Astrocyte (in vitro differentiated cells and primary cell): ENCODE data around the gene LAMC1. TPM values are rescaled to one million over a fixed set of nuclear protein-coding genes. Genes with fewer than 3 reads are reported as not detected.

ENCODE experiments used
- DNase-seq: peaks from one replicate; pipeline ENCODE4 v3.0.0-alpha.2; 2010; ENCODE audit warnings: low read depth
- FAIRE-seq: peaks from 2 replicates; lab custom pipeline; 2011; peaks lifted over from hg19 to GRCh38; lab: Jason Lieb, UNC
- H2AFZ ChIP-seq: 2 replicates; pipeline ENCODE4 v1.6.0; 2012; ENCODE audit warnings: low read depth, low read length, inconsistent platforms
- H3K27ac ChIP-seq: 2 replicates; pipeline ENCODE4 v1.5.1; 2011; ENCODE audit warnings: low read depth, low read length, inconsistent platforms
- H3K27me3 ChIP-seq: 2 replicates; pipeline ENCODE4 v1.6.0; 2011; ENCODE audit warnings: low read length, inconsistent platforms; ENCODE audit not compliant: insufficient read depth
- H3K36me3 ChIP-seq: 2 replicates; pipeline ENCODE4 v1.5.1; 2011; ENCODE audit warnings: low read length, inconsistent platforms; ENCODE audit not compliant: insufficient read depth
- H3K4me1 ChIP-seq: 2 replicates; pipeline ENCODE4 v1.5.1; 2011; ENCODE audit warnings: low read length, inconsistent platforms; ENCODE audit not compliant: insufficient read depth
- H3K4me2 ChIP-seq: 2 replicates; pipeline ENCODE4 v1.6.0; 2012; ENCODE audit warnings: low read length, inconsistent platforms
- H3K4me3 ChIP-seq: 2 replicates; pipeline ENCODE4 v1.5.1; 2011; ENCODE audit warnings: low read depth, mild to moderate bottlenecking, low read length, inconsistent platforms; ENCODE audit not compliant: insufficient read depth
- H3K79me2 ChIP-seq: 2 replicates; pipeline ENCODE4 v1.6.0; 2012; ENCODE audit warnings: mild to moderate bottlenecking, low read length, inconsistent platforms; ENCODE audit not compliant: insufficient read depth
- H3K9ac ChIP-seq: 2 replicates; pipeline ENCODE4 v1.6.0; 2012; ENCODE audit warnings: mild to moderate bottlenecking, low read length, inconsistent platforms
- H3K9me3 ChIP-seq: 2 replicates; pipeline ENCODE4 v1.5.1; 2012; ENCODE audit warnings: low read depth, mild to moderate bottlenecking, low read length, inconsistent platforms; ENCODE audit not compliant: insufficient read depth
- H4K20me1 ChIP-seq: 2 replicates; pipeline ENCODE4 v1.6.0; 2012; ENCODE audit warnings: low read length, inconsistent platforms; ENCODE audit not compliant: insufficient read depth
- H3K27ac Mint-ChIP-seq: one replicate; pipeline ENCODE4 v1.8.0; 2021; ENCODE audit warnings: mild to moderate bottlenecking, mixed read lengths; ENCODE audit not compliant: unreplicated experiment
- H3K27me3 Mint-ChIP-seq: one replicate; pipeline ENCODE4 v1.8.0; 2021; ENCODE audit warnings: low read depth, mixed read lengths; ENCODE audit not compliant: unreplicated experiment
- H3K36me3 Mint-ChIP-seq: one replicate; pipeline ENCODE4 v1.8.0; 2021; ENCODE audit warnings: low read depth, mixed read lengths; ENCODE audit not compliant: unreplicated experiment
- H3K4me1 Mint-ChIP-seq: one replicate; pipeline ENCODE4 v1.8.0; 2021; ENCODE audit warnings: low read depth, mixed read lengths; ENCODE audit not compliant: unreplicated experiment
- H3K4me3 Mint-ChIP-seq: one replicate; pipeline ENCODE4 v1.8.0; 2021; ENCODE audit warnings: mild to moderate bottlenecking, moderate library complexity, mixed read lengths; ENCODE audit not compliant: unreplicated experiment
- H3K9me3 Mint-ChIP-seq: one replicate; pipeline ENCODE4 v1.8.0; 2021; ENCODE audit warnings: mild to moderate bottlenecking, mixed read lengths; ENCODE audit not compliant: unreplicated experiment
- EZH2 ChIP-seq: IDR thresholded peaks from 2 replicates; pipeline ENCODE4 v1.6.1; 2012; ENCODE audit warnings: mild to moderate bottlenecking, low read length, inconsistent platforms; ENCODE audit not compliant: insufficient read depth
- total RNA-seq: library from RNA; stranded (reverse); gene quantifications from 2 replicates; pipeline ENCODE4 v1.2.1, GENCODE V29; 2021
- TF ChIP-seq, protein P1 (sequence below): IDR thresholded peaks from 2 replicates; pipeline ENCODE4 v1.5.1; 2011; ENCODE audit warnings: low read depth, mild to moderate bottlenecking, inconsistent platforms, low read length, moderate library complexity; ENCODE audit not compliant: insufficient read depth

Gene LAMC1
- total RNA-seq, 1 donor from 2014 or later, result 270 TPM

DNA sequence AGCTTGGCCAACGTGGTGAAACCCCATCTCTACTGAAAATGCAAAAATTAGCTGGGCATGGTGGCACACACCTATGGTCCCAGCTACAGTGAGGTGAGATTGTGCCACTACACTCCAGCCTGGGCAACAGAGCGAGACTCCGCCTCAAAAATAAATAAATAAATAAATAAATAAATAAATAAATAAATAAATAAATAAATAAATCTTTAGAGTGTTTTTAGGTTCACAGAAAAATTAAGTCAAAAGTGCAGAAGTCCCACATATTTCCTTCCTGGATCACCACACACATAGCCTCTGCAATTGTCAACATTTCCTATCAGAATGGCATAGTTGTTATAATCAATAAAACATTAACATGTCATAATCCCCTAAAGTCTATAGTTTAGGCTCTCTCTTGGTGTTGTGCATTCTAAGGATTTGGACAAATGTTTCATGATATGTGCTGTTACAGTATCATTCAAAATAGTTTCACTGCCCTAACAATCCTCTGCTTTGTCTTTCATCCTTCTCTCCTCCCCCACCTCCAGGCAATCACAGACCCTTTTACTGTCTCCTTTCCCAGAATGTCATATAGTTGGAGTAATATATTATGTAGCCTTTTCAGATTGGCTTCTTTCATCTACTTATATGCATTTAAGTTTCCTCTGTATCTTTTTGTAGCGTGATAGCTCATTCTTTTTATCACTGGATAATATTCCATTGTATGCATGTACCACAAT, 58.3 kb downstream of the LAMC1 start:
- H3K27me3 Mint-ChIP-seq, result no peaks in the 10 kb centered on the region
- TF ChIP-seq EZH2, result no peak
- TF ChIP-seq, protein P1, sequence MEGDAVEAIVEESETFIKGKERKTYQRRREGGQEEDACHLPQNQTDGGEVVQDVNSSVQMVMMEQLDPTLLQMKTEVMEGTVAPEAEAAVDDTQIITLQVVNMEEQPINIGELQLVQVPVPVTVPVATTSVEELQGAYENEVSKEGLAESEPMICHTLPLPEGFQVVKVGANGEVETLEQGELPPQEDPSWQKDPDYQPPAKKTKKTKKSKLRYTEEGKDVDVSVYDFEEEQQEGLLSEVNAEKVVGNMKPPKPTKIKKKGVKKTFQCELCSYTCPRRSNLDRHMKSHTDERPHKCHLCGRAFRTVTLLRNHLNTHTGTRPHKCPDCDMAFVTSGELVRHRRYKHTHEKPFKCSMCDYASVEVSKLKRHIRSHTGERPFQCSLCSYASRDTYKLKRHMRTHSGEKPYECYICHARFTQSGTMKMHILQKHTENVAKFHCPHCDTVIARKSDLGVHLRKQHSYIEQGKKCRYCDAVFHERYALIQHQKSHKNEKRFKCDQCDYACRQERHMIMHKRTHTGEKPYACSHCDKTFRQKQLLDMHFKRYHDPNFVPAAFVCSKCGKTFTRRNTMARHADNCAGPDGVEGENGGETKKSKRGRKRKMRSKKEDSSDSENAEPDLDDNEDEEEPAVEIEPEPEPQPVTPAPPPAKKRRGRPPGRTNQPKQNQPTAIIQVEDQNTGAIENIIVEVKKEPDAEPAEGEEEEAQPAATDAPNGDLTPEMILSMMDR, result no peak
- Histone ChIP-seq H3K9me3 (no peaks in the 10 kb centered on the region), H3K4me2 (no peak overlapping the region), H3K79me2 (peaks cover 98% of the 10 kb centered on the region), H3K27me3 (no peaks in the 10 kb centered on the region), H3K36me3 (no peaks in the 10 kb centered on the region), H3K4me3 (no peak overlapping the region), H3K27ac (no peak overlapping the region), H3K4me1 (peaks cover 14% of the 10 kb centered on the region), H3K9ac (no peak overlapping the region), H2AFZ (no peak overlapping the region), H4K20me1 (peaks cover 77% of the 10 kb centered on the region)
- FAIRE-seq (no peak), DNase-seq (no peak)
- no peak overlapping the region for H3K4me3 Mint-ChIP-seq
- no peaks in the 10 kb centered on the region for H3K36me3 Mint-ChIP-seq
- H3K4me1 Mint-ChIP-seq, result peaks cover 27% of the 10 kb centered on the region
- H3K27ac Mint-ChIP-seq, result no peak overlapping the region
- no peaks in the 10 kb centered on the region for H3K9me3 Mint-ChIP-seq

DNA sequence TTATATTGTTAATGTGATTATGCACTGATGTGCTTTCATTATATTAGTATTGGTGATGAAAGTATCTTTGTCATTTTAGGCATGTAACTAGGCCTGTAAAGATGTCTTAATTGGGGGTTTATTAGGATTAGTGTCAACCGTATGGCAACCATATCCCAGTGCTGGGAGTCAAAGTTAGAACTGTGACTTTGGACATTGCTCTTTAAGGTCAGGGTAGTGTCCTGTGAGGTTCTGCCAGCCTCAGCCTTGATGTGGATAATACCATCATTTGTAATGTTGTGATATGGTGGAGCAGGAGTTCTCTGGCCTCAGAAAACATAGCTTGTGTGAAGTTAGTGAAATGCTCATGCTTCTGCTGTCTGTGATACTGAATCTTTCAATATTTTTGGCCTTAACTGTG, 59.4 kb downstream of the LAMC1 start:
- H3K79me2 ChIP-seq, result peaks cover 98% of the 10 kb centered on the region
- no peaks in the 10 kb centered on the region for H3K9me3 Mint-ChIP-seq

More for the DNA sequence above, 59.4 kb downstream of the LAMC1 start:
- no peaks in the 10 kb centered on the region for H3K36me3 Mint-ChIP-seq
- Histone ChIP-seq H3K9ac (no peak overlapping the region), H3K4me1 (peaks cover 12% of the 10 kb centered on the region), H3K4me2 (no peak overlapping the region), H3K27ac (no peak overlapping the region), H4K20me1 (peaks cover 79% of the 10 kb centered on the region), H2AFZ (no peak overlapping the region), H3K36me3 (no peaks in the 10 kb centered on the region), H3K27me3 (no peaks in the 10 kb centered on the region), H3K9me3 (no peaks in the 10 kb centered on the region), H3K4me3 (no peak overlapping the region)
- TF ChIP-seq, protein P1, result no peak
- TF ChIP-seq EZH2, result no peak
- peaks cover 24% of the 10 kb centered on the region for H3K4me1 Mint-ChIP-seq
- no peak for DNase-seq
- no peak overlapping the region for H3K4me3 Mint-ChIP-seq
- FAIRE-seq, result no peak
- no peaks in the 10 kb centered on the region for H3K27me3 Mint-ChIP-seq
- H3K27ac Mint-ChIP-seq, result no peak overlapping the region
